ENCODE measurements around the gene EIF4G1. TPM values are rescaled to one million over a fixed set of nuclear protein-coding genes. Genes with fewer than 3 reads are reported as not detected.

EIF4G1 gene
- total and polyA plus RNA-seq, 10 of the 15 experiments (the other 5 are each of a cell fraction or from before 2014, with no cell fraction given), result 5.7 to 462 (median 237) TPM

- CTCF ChIA-PET, result interaction anchor here (1.6 to 2.9 kb wide), 2 partner anchors 12 to 155 kb away, joined by 5 to 10 read pairs; no protein-coding TSS in a partner anchor
- intact Hi-C loops (cut with micrococcal nuclease; ENCODE audit: unreplicated experiment) (loop anchor here (5.0 kb wide), 1 partner anchor 42 kb away; no protein-coding TSS in a partner anchor), in situ Hi-C loops (cut with MboI) (no loop called here)
- DNase-seq (ENCODE audit: low read depth, low spot score) (no peak), ATAC-seq (no peak), FAIRE-seq (no peak)
- Histone ChIP-seq H2AFZ (ENCODE audit: control insufficient read depth, low read depth, low read length) (no peak overlapping the region), H3K4me1 (ENCODE audit: control insufficient read depth, insufficient read depth, low read length) (peaks cover 8% of the 10 kb centered on the region), H3K27me3 (replicated peaks in 1 of 2; ENCODE audit: control insufficient read depth in 2 of 2, insufficient read depth in 2 of 2, low read length in 1 of 2) (no peaks in the 10 kb centered on the region; a peak in 1 of 4 replicates), H3K4me2 (ENCODE audit: control insufficient read depth, insufficient read depth) (no peak overlapping the region), H3K36me3 (ENCODE audit: control insufficient read depth in 2 of 2, insufficient read depth in 2 of 2, low read length in 1 of 2) (no peaks in the 10 kb centered on the region), H3K79me2 (ENCODE audit: control insufficient read depth, insufficient read depth, low read length) (peaks cover 14% of the 10 kb centered on the region), H3K27ac (ENCODE audit: control insufficient read depth, insufficient read depth) (no peak overlapping the region), H3K4me3 (no peak overlapping the region), H3K9me3 (replicated peaks; ENCODE audit: control insufficient read depth, insufficient read depth, low read length) (no peaks in the 10 kb centered on the region), H3K9ac (ENCODE audit: control insufficient read depth, insufficient read depth, low read length) (no peak overlapping the region), H4K20me1 (ENCODE audit: control insufficient read depth, insufficient read depth) (no peaks in the 10 kb centered on the region)
- SMC1A ChIA-PET (ENCODE audit: uncharacterized antibody, unreplicated experiment), result no interaction called here
- TF ChIP-seq CHD4 (IDR thresholded peaks at IDR 0.05), result no peak
- TF ChIP-seq SREBF2 (IDR thresholded peaks at IDR 0.05; ENCODE audit: low read length), result no peak
- no TSS peak for BruUV-seq (replicated peaks)
- POLR2A ChIA-PET, result no interaction called here
- RAD21 ChIA-PET (ENCODE audit: unreplicated experiment), result no interaction called here
- WGBS (ENCODE audit: insufficient coverage, insufficient replicate concordance, low lambda C conversion rate, missing lambda C conversion rate), result 83% methylated on average over 5 of the region's 9 CpGs
These were observed 45.2 kb downstream of the EIF4G1 start for GRCh38 chr3:184359610-184360009.

DNA sequence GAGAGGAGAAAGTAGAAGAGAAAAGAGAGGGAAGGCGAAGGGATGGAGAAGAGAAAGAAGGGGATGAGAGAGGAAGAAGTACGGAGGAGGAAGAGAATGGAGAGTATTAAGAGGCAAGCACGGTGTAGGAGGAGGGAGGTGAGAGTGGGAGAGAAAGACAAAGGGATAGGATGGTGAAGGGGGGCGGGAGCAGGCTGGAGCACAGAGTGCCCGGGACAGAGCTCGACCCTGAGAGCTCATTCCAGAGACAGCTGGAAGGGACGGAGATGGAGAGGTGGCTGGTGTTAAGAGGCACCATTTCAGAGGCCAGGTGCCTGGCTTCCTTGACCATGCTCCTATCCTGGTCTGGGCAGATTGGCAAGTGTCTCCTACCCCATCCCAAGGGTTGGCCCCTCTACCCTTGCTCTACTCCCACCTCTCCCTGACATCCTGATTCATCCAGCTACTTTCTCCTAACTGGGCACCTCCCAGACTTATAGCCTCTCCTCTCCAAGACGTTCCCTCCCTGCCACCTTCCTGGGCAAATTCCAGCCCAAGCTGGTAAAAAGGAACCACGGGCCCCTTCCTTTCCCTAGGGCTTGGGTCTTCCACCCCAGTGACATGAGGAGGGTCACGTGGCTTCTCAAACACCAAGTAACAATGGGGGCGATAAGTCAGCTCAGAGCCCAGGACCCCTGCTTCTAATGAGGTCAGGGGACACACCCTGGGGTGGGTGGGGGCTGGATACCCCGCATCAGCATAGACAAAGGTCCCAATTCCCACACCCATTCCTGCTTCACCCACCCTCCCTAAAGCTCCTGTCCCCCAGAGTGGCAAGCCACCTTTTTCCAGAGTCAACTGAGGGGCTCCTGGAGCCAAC is 45.9 kb downstream of the EIF4G1 start:
- H3K27ac ChIP-seq (ENCODE audit: control insufficient read depth, insufficient read depth), result no peak overlapping the region
- 54% methylated on average over 12 of the region's 12 CpGs for WGBS (ENCODE audit: insufficient coverage, insufficient replicate concordance, low lambda C conversion rate, missing lambda C conversion rate)
- H3K9me3 ChIP-seq (replicated peaks; ENCODE audit: control insufficient read depth, insufficient read depth, low read length), result no peaks in the 10 kb centered on the region
- peaks cover 10% of the 10 kb centered on the region for H3K4me1 ChIP-seq (ENCODE audit: control insufficient read depth, insufficient read depth, low read length)
- ATAC-seq (no peak), FAIRE-seq (no peak), DNase-seq (ENCODE audit: low read depth, low spot score) (no peak)
- no peaks in the 10 kb centered on the region for H4K20me1 ChIP-seq (ENCODE audit: control insufficient read depth, insufficient read depth)
- H3K79me2 ChIP-seq (ENCODE audit: control insufficient read depth, insufficient read depth, low read length), result peaks cover 18% of the 10 kb centered on the region
- intact Hi-C loops (cut with micrococcal nuclease; ENCODE audit: unreplicated experiment), result loop anchor here (5.0 kb wide), 1 partner anchor 43 kb away; no protein-coding TSS in a partner anchor
- CTCF ChIA-PET, result interaction anchor here (1.3 to 2.9 kb wide), 3 partner anchors 11 to 154 kb away, joined by 4 to 10 read pairs (median 5); no protein-coding TSS in a partner anchor
- in situ Hi-C loops (cut with MboI), result no loop called here
- H3K36me3 ChIP-seq (ENCODE audit: control insufficient read depth in 2 of 2, insufficient read depth in 2 of 2, low read length in 1 of 2), result no peaks in the 10 kb centered on the region
- BruUV-seq (replicated peaks), result no TSS peak
- H3K4me3 ChIP-seq, result peak overlapping the region; percentile 67; the same call in 1 of the 2 replicates
- RAD21 ChIA-PET (ENCODE audit: unreplicated experiment), result no interaction called here
- H2AFZ ChIP-seq (ENCODE audit: control insufficient read depth, low read depth, low read length), result no peak overlapping the region
- POLR2A ChIA-PET, result interaction anchor here (0.6 kb wide), 1 partner anchor 181 kb away, joined by 4 read pairs; no protein-coding TSS in a partner anchor
- peak overlapping the region; percentile 93 for H3K4me2 ChIP-seq (ENCODE audit: control insufficient read depth, insufficient read depth)
- no peak overlapping the region for H3K9ac ChIP-seq (ENCODE audit: control insufficient read depth, insufficient read depth, low read length)
- H3K27me3 ChIP-seq (replicated peaks in 1 of 2; ENCODE audit: control insufficient read depth in 2 of 2, insufficient read depth in 2 of 2, low read length in 1 of 2), result no peaks in the 10 kb centered on the region; a peak in 1 of 4 replicates
- SMC1A ChIA-PET (ENCODE audit: uncharacterized antibody, unreplicated experiment), result no interaction called here
- no peak for TF ChIP-seq BRCA1 (IDR thresholded peaks at IDR 0.05; ENCODE audit: low read depth, low read length)
- TF ChIP-seq, protein P1, sequence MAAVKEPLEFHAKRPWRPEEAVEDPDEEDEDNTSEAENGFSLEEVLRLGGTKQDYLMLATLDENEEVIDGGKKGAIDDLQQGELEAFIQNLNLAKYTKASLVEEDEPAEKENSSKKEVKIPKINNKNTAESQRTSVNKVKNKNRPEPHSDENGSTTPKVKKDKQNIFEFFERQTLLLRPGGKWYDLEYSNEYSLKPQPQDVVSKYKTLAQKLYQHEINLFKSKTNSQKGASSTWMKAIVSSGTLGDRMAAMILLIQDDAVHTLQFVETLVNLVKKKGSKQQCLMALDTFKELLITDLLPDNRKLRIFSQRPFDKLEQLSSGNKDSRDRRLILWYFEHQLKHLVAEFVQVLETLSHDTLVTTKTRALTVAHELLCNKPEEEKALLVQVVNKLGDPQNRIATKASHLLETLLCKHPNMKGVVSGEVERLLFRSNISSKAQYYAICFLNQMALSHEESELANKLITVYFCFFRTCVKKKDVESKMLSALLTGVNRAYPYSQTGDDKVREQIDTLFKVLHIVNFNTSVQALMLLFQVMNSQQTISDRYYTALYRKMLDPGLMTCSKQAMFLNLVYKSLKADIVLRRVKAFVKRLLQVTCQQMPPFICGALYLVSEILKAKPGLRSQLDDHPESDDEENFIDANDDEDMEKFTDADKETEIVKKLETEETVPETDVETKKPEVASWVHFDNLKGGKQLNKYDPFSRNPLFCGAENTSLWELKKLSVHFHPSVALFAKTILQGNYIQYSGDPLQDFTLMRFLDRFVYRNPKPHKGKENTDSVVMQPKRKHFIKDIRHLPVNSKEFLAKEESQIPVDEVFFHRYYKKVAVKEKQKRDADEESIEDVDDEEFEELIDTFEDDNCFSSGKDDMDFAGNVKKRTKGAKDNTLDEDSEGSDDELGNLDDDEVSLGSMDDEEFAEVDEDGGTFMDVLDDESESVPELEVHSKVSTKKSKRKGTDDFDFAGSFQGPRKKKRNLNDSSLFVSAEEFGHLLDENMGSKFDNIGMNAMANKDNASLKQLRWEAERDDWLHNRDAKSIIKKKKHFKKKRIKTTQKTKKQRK (IDR thresholded peaks at IDR 0.05; ENCODE audit: low read depth, low read length), result no peak
- no peak for TF ChIP-seq SREBF2 (IDR thresholded peaks at IDR 0.05; ENCODE audit: low read length)
- no peak for TF ChIP-seq ZNF687 (IDR thresholded peaks at IDR 0.05)
